SJSA1 (cell line): ENCODE results near the gene MORC2. TPM values are rescaled to one million over a fixed set of nuclear protein-coding genes. Genes with fewer than 3 reads are reported as not detected.
A peak's percentile ranks its signal among the peaks of the same experiment; 100 is the strongest.

Source experiments
- DNase-seq, 2 experiments: peaks; one replicate each; pipeline ENCODE4 v3.0.0-alpha.2; 2015 to 2020; ENCODE audit warnings: low spot score in 2 of 2, low read depth in 1 of 2
- H3K27ac ChIP-seq: fragments of 250-450 bp; sonication (Bioruptor Pico); 2 replicates; pipeline ENCODE4 v1.5.1; 2020; ENCODE audit warnings: mild to moderate bottlenecking, moderate library complexity
- H3K27me3 ChIP-seq: fragments of 250-450 bp; sonication (Bioruptor Pico); replicated peaks from 2 replicates; pipeline ENCODE4 v1.5.1; 2020; ENCODE audit warnings: mild to moderate bottlenecking, moderate library complexity
- H3K36me3 ChIP-seq: fragments of 250-450 bp; sonication (Bioruptor Pico); 2 replicates; pipeline ENCODE4 v1.5.1; 2020; ENCODE audit warnings: mild to moderate bottlenecking
- H3K4me1 ChIP-seq: fragments of 250-450 bp; sonication (Bioruptor Pico); replicated peaks from 2 replicates; pipeline ENCODE4 v1.6.1; 2021; ENCODE audit warnings: mild to moderate bottlenecking
- H3K4me3 ChIP-seq: fragments of 250-450 bp; sonication (Bioruptor Pico); 2 replicates; pipeline ENCODE4 v1.5.1; 2020; ENCODE audit warnings: mild to moderate bottlenecking
- H3K9me3 ChIP-seq: fragments of 250-450 bp; sonication (Bioruptor Pico); replicated peaks from 2 replicates; pipeline ENCODE4 v1.5.1; 2020; ENCODE audit warnings: mild to moderate bottlenecking
- total RNA-seq: library from RNA; depleted of rRNA; stranded (reverse); fragments of >200 nt; shearing (Covaris generic); gene quantifications from 2 replicates; pipeline ENCODE4 v1.2.3, GENCODE V29; 2014; rRNA removed

MORC2 gene
- 14.6 and 22.1 TPM in 2 replicates for total RNA-seq

DNA sequence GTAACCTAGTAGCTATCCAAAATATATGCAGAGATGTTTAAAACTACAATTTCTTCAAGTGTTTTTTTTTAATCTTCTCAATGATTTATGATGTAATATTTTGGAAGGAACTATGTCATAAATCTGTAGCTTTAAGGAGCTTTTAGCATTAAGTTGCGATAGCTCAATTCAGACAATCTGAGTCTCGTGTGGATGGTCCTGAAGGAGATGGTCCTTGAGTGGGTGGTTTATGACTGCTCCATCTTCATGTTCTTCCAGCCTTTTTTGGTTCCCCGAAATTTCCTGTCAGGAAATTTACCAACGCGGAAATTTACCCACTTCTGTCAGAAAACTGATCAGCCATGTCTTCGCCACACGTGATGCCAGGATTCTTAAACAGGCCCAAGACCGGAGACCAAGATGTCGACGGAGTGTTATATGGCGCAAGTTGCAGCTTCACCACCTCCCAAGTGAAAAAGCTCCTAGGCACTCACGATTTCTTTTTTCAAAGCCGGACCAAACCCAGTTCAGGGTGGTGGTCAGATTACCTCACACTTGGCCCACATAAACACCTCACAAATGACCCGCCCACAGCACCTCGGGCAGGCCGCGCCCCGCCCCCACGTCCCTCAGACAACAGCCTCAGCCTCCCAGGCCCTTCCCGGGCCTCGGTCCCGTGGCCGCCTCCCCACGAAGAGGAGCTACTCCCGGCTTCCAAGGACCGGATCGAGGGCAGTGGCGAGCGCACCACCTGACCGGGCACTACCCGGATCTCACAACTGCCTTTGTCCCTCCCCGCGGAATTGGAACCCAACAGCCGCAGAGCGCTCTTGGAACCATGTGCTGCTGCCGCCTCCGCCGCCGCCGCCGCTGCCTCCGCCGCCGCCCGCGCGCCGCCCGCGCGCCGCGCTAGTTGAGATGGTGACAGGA is at the start of gene MORC2:
TSS of gene MORC2 (minus strand) at position 760 of the 909 bp plus-strand sequence. CDS start 885 bp downstream, outside the sequence.
- Histone ChIP-seq H3K27ac (peak within 1 kb of the TSS; percentile 93), H3K4me3 (peak within 1 kb of the TSS; percentile 84), H3K9me3 (no peaks in the 10 kb centered on the region), H3K4me1 (peaks cover 35% of the 10 kb centered on the region), H3K27me3 (no peaks in the 10 kb centered on the region), H3K36me3 (peaks cover 73% of the 10 kb centered on the region)
- peak; percentile 73 to 80 for DNase-seq

DNA sequence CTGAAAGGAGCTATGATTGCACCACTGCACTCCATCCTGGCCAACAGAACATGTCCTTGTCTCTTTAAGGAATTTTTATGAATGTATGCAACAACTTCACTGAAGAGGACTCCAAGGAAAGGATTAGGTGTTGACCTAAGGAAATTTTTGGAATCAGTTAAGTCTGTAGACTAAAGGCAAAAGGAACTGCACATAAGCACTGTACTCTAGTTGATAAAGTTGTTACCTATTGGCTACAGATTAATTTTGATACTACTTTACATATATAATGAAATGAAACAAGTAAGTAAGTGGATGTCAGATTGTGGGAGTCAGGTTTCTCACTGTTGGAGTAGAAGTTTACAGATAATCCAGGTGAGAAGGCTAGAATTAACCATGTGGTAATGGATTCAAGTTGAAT is 37.0 kb upstream of the MORC2 start:
- Histone ChIP-seq H3K9me3 (no peaks in the 10 kb centered on the region), H3K27me3 (no peaks in the 10 kb centered on the region), H3K36me3 (no peaks in the 10 kb centered on the region), H3K4me1 (no peaks in the 10 kb centered on the region), H3K27ac (no peak overlapping the region), H3K4me3 (no peak overlapping the region)
- no peak for DNase-seq

DNA sequence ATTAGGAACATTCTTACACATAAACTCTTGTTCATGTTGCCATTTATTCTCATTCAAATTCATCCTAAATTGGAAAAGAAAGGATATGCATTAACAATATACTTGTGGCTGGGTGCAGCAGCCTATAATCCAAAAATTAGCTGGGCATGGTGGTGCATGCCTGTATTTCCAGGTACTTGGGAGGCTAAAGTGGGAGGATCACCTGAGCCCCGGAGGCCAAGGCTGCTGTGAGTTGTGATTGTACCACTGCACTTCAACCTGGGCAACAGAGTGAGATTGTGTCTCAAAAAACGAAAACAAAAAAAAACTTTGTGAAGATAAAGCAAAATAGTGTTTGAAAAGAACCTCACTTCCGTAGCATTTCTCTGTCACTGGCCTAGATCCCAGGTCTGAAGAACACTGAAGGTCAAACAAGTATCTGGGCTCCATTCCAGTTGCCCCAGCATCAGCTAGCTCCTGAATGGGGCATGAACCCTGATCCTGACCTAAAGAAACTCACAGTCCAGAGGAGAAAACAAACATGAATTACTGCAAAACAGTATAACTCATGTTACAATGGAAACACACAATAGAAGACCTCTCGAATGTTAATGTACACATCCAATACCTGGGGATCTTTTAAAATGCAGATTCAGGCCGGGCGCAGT is 32.7 kb upstream of the MORC2 start:
- H3K9me3 ChIP-seq = no peaks in the 10 kb centered on the region
- DNase-seq = no peak
- no peaks in the 10 kb centered on the region for H3K4me1 ChIP-seq
- H3K36me3 ChIP-seq = no peaks in the 10 kb centered on the region
- H3K4me3 ChIP-seq = no peak overlapping the region
- H3K27ac ChIP-seq = no peak overlapping the region
- no peaks in the 10 kb centered on the region for H3K27me3 ChIP-seq

DNA sequence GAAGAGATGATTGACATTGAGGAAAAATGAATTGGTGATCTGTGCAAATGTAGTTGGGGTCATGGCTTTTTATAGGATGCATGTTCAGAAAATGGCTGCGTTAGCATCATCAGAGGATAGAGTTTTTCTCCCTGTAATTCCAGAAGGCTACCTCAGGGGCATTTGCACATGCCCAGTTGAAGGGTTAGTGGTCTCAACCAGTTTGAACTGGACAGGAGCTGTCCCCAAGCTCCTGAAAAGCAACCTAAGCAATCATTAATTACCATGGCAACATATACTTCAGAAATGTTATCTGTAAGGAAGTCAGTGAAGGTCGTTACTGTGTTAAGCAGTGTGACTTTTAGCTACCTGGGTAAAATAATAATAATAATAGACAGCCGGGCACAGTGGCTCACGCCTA is 29.8 kb upstream of the MORC2 start:
- Histone ChIP-seq H3K36me3 (no peaks in the 10 kb centered on the region), H3K4me1 (no peaks in the 10 kb centered on the region), H3K4me3 (no peak overlapping the region), H3K27ac (no peak overlapping the region), H3K9me3 (0 out of 2 replicates have a peak, but pooled peaks cover 3% of the 10 kb centered on the region), H3K27me3 (no peaks in the 10 kb centered on the region)
- no peak for DNase-seq

DNA sequence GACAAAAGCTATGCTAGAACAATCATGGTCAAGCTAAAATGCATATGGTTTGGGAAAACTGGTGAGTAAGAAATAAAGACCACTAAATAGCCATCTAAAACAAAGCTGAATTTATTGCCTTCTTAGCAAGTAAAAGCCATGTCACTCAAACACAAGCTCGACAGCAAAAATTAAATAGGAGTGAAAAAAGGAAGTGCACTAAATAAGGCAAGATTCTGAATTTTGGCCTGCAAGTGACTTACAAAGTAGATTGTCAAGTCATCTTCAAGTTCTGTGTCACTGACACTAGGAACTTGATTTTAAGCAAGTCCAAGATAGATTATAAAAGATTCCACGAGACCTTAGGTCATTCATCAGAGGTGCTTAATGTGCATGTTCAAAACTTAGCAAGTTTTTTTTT is 27.9 kb upstream of the MORC2 start:
- H3K36me3 ChIP-seq = no peaks in the 10 kb centered on the region
- H3K9me3 ChIP-seq = 0 out of 2 replicates have a peak, but pooled peaks cover 3% of the 10 kb centered on the region
- DNase-seq = no peak
- H3K4me3 ChIP-seq = no peak overlapping the region
- H3K27me3 ChIP-seq = no peaks in the 10 kb centered on the region
- no peaks in the 10 kb centered on the region for H3K4me1 ChIP-seq
- H3K27ac ChIP-seq = no peak overlapping the region

DNA sequence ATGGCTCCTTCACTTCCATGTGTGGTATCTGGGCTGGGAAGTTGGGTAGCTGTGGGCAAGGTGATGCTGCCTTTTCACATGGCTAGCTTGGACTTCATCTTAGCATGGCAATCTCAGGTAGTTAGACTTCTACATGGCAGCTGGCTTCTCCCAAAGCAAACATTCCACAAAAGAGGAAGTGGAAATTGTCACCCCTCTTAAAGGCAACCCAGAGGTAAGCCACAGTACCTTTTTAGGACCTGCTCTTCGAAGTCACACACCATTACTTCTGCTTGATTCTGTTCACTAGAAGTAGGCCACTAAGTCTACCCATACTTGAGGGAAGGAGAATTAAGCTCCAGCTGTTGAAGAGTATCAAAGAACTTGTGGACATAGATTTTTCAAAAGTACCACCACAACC is 26.4 kb upstream of the MORC2 start:
- H3K9me3 ChIP-seq = 0 out of 2 replicates have a peak, but pooled peaks cover 3% of the 10 kb centered on the region
- no peak overlapping the region for H3K4me3 ChIP-seq
- no peak overlapping the region for H3K27ac ChIP-seq
- no peaks in the 10 kb centered on the region for H3K27me3 ChIP-seq
- H3K4me1 ChIP-seq = no peaks in the 10 kb centered on the region
- H3K36me3 ChIP-seq = no peaks in the 10 kb centered on the region
- DNase-seq = no peak

DNA sequence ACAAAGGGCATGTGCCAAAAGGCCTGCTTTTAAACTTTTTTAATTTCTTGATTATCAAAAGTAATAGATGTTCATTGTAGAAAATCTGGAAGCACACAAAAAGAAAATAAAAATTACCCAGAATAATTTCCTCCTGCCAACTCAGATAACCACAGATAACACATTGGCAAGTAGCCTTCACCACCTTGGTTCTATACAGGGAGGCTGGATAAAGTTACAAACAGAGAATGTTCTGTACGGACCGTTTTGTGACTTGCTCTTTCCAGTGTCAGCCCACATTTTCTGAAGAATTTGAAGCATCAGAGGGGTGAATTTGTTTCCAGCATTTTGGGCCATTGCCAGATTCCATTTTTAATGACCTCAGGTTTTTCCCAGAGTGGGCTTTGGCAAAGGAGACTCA is 24.0 kb upstream of the MORC2 start:
- DNase-seq = no peak
- H3K36me3 ChIP-seq = no peaks in the 10 kb centered on the region
- 0 out of 2 replicates have a peak, but pooled peaks cover 3% of the 10 kb centered on the region for H3K9me3 ChIP-seq
- no peaks in the 10 kb centered on the region for H3K27me3 ChIP-seq
- no peak overlapping the region for H3K27ac ChIP-seq
- no peak overlapping the region for H3K4me3 ChIP-seq
- no peaks in the 10 kb centered on the region for H3K4me1 ChIP-seq

DNA sequence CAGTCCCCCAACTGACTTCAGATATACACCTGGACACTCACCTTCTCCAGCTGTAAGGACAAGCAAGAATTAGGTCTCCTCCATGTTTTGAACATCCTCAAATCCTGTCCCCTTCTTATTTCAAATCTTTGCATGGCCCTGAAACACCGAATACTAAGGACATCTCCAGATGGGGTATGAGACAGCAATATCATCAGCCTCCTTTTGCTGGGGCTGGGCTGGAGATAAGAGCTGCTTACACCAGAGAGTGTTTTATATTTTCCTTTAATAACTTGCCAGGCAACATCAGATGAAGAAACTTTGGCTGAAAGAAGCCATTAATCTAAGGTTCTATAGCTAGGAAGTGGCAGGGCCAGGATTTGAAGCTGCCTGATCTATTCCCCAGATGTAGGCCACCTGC is 22.1 kb upstream of the MORC2 start:
- no peaks in the 10 kb centered on the region for H3K27me3 ChIP-seq
- H3K4me1 ChIP-seq = no peaks in the 10 kb centered on the region
- no peak overlapping the region for H3K4me3 ChIP-seq
- H3K36me3 ChIP-seq = no peaks in the 10 kb centered on the region
- no peak for DNase-seq
- H3K9me3 ChIP-seq = 0 out of 2 replicates have a peak, but pooled peaks cover 3% of the 10 kb centered on the region
- H3K27ac ChIP-seq = no peak overlapping the region

DNA sequence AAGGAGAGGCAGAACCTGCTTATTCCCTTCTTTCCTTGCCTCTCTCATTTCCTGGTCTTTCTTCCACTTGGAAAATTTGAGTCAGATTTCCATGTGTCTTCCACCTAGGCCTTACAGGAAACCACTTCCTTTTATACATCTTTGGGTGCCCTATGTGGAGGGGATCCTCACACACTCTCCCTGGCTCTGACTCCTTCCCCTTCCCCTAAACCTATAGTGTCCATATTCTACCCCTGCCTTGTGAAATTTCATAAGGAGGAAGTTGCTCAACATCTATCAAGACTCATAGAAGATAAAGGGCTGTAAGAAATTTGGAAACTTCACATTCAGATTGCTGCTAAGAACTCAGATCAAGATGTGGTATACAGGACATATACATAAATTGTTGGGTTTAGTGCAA is 20.9 kb upstream of the MORC2 start:
- Histone ChIP-seq H3K9me3 (no peaks in the 10 kb centered on the region), H3K27me3 (no peaks in the 10 kb centered on the region), H3K36me3 (no peaks in the 10 kb centered on the region), H3K4me1 (no peaks in the 10 kb centered on the region), H3K27ac (no peak overlapping the region), H3K4me3 (no peak overlapping the region)
- DNase-seq = no peak

DNA sequence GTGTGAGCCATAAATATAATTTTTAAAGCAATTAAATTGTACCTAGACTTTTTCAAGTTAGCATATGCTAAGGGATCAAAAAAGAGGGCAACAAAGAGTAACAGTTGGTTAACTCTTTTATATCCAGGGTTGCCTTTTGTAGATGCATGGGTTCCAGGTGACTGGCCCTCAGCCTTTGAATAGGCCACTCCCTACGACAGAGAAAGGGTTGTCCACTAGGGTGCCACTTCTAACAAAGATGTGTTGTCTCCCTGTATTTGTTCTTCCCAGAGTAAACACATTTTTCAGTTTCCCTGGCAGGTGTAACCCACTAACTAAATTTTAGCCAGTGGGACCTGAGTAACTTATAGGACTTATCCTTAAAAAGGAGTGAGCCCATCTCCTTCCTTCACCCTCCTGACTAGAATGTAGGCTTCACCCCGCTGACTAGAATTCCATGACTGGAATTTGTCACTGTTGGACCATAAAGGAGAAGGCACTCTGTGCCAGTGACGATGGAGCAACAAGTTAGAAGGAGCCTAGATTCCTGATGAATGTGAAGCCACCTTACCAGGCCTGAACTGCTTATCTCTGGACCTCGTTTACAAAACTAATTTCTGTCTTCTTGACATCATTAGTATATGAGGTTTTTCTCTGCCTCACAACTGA is 17.1 kb upstream of the MORC2 start:
- H3K27ac ChIP-seq = no peak overlapping the region
- H3K4me1 ChIP-seq = no peaks in the 10 kb centered on the region
- H3K36me3 ChIP-seq = no peaks in the 10 kb centered on the region
- H3K9me3 ChIP-seq = no peaks in the 10 kb centered on the region
- H3K4me3 ChIP-seq = no peak overlapping the region
- no peaks in the 10 kb centered on the region for H3K27me3 ChIP-seq
- no peak for DNase-seq

DNA sequence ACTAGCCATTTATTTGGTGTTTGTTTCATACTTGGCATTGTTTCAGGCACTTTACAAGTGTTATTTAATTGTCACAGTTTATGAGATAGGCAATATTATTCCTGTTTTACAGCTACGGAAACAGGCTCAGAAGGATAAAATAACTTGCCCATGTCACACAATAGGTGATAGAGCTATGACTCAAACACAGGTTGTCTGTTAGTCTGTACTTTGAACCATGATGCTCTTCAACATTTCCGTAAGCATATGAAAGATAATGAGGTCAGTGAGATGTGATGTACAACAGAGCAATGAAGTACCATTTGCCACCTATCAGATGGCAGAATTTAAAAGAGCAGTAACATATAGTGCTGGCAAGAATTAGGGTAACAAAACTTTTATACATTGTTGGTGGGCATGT is 15.7 kb upstream of the MORC2 start:
- H3K27me3 ChIP-seq = no peaks in the 10 kb centered on the region
- no peaks in the 10 kb centered on the region for H3K4me1 ChIP-seq
- no peaks in the 10 kb centered on the region for H3K9me3 ChIP-seq
- no peak overlapping the region for H3K4me3 ChIP-seq
- 0 out of 2 replicates have a peak, but pooled peaks cover 3% of the 10 kb centered on the region for H3K36me3 ChIP-seq
- no peak overlapping the region for H3K27ac ChIP-seq
- no peak for DNase-seq

DNA sequence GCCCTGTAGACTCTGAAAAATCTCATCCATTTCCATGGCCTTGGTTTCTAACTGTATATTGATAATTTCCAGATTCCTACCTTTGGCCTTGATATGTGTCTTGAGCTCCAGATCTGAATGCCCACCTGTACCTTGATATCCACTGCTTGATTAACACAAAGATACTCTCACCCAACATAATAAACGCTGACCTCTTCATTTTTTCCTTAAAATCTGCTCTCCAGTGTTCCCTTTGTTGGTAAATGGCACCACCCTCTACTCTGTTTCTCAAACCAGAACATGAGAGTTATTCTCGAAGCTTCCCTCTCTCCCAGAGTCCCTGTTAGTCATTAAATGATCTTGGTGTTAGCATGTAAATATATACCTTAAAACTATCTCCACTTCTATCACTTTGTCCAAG is 13.9 kb upstream of the MORC2 start:
- Histone ChIP-seq H3K4me1 (no peaks in the 10 kb centered on the region), H3K9me3 (no peaks in the 10 kb centered on the region; the same call in 1 of the 2 replicates), H3K27ac (no peak overlapping the region), H3K27me3 (no peaks in the 10 kb centered on the region), H3K4me3 (no peak overlapping the region), H3K36me3 (peaks cover 18% of the 10 kb centered on the region)
- DNase-seq = no peak

DNA sequence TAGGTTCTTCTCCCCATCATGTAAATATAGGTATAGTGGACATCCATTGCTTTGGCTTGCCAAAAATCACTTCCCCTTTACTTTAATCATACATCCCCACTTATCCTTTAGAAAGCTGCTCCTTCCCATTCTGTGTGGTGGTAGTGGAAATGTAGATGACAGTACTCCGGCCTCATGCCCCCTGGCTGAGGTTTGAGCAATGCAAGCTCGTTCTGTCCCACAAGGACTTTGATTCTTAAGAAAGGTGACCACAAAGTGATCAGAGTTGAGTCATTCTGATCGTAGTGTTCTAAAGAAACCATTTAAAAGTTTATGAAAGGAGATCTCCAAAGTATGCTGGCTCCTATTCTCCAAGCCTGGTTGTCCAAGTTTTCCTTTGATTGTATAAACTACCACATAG is 11.4 kb upstream of the MORC2 start:
- Histone ChIP-seq H3K27me3 (no peaks in the 10 kb centered on the region), H3K4me1 (no peaks in the 10 kb centered on the region), H3K27ac (no peak overlapping the region), H3K4me3 (no peak overlapping the region), H3K9me3 (no peaks in the 10 kb centered on the region; the same call in 1 of the 2 replicates), H3K36me3 (peaks cover 43% of the 10 kb centered on the region)
- no peak for DNase-seq
